Coronary artery (tissue), 2 donors: ENCODE data around the gene CDC42EP3.

ENCODE experiments used
- DNase-seq: peaks from one replicate; pipeline ENCODE4 v3.0.0-alpha.2; 2017; ENCODE audit warnings: low spot score
- H3K27ac ChIP-seq, 2 donors: fragments of 200-600 bp; sonication (generic); one replicate each; pipeline ENCODE4 v1.5.1; 2016 to 2019
- H3K4me3 ChIP-seq: fragments of 200-600 bp; sonication (generic); 2 replicates; pipeline ENCODE4 v1.5.1; 2016; ENCODE audit warnings: mild to moderate bottlenecking, moderate library complexity
- CTCF ChIP-seq: fragments of 200-600 bp; sonication (generic); IDR thresholded peaks from one replicate; pipeline ENCODE4 v1.5.1; 2019; ENCODE audit warnings: antibody characterized with exemption

Gene CDC42EP3

GRCh38 chr2:37637190-37637860 lies 34.1 kb downstream of the CDC42EP3 start:
- Histone ChIP-seq H3K4me3 (no peak overlapping the region), H3K27ac (no peak overlapping the region)
- no peak for TF ChIP-seq CTCF
- no peak for DNase-seq

- no peak for TF ChIP-seq CTCF
- Histone ChIP-seq H3K27ac (no peak overlapping the region), H3K4me3 (no peak overlapping the region)
- DNase-seq = no peak
Measured at GRCh38 chr2:37636381-37637066, 34.9 kb downstream of the CDC42EP3 start.

GRCh38 chr2:37635504-37636380 lies 35.7 kb downstream of the CDC42EP3 start:
- no peak for TF ChIP-seq CTCF
- DNase-seq = no peak
- no peak overlapping the region for H3K4me3 ChIP-seq
- peak overlapping the region in 1 of 2 donors; percentile 47 for H3K27ac ChIP-seq

- DNase-seq = no peak
- Histone ChIP-seq H3K27ac (peak overlapping the region in 1 of 2 donors; percentile 39), H3K4me3 (no peak overlapping the region)
- no peak for TF ChIP-seq CTCF
Measured at GRCh38 chr2:37634914-37635503, 36.4 kb downstream of the CDC42EP3 start.

- Histone ChIP-seq H3K27ac (no peak overlapping the region), H3K4me3 (no peak overlapping the region)
- DNase-seq = no peak
- no peak for TF ChIP-seq CTCF
Measured at GRCh38 chr2:37633845-37634244, 37.6 kb downstream of the CDC42EP3 start.

- TF ChIP-seq CTCF = no peak
Measured at GRCh38 chr2:37633234-37633633, 38.2 kb downstream of the CDC42EP3 start.

More at GRCh38 chr2:37633234-37633633, 38.2 kb downstream of the CDC42EP3 start:
- no peak overlapping the region for H3K27ac ChIP-seq
- no peak for DNase-seq
- H3K4me3 ChIP-seq = no peak overlapping the region
